SK-N-SH treated with all-trans-retinoic acid at 6 μM for 48 hours (cell line): ENCODE results near the gene DNAJC9.

Source experiments
- ATAC-seq: fragments of 200-7000 bp; cut with Tn5 transposase; 3 replicates; pipeline ENCODE4 v1.9.1; 2020; ENCODE audit warnings: mild to moderate bottlenecking, moderate library complexity
- ARNTL ChIP-seq: fragments of 450-650 bp; formaldehyde crosslinking; IDR thresholded peaks from 2 replicates; pipeline ENCODE4 v1.5.0; 2020; ENCODE audit warnings: low read depth, mild to moderate bottlenecking, moderate library complexity, borderline replicate concordance
- BACH2 ChIP-seq: fragments of 250-450 bp; sonication (Bioruptor Pico); IDR thresholded peaks from 2 replicates; pipeline ENCODE4 v1.9.0; 2021; ENCODE audit warnings: mild to moderate bottlenecking, borderline replicate concordance
- CSDC2 ChIP-seq: fragments of 250-450 bp; sonication (Bioruptor Pico); IDR thresholded peaks from 2 replicates; pipeline ENCODE4 v1.5.0; 2020; ENCODE audit warnings: mild to moderate bottlenecking, moderate library complexity
- ESRRG ChIP-seq: fragments of 250-450 bp; sonication (Bioruptor Pico); IDR thresholded peaks from 2 replicates; pipeline ENCODE4 v1.6.1; 2021; ENCODE audit warnings: mild to moderate bottlenecking
- GLIS3 ChIP-seq: fragments of 250-450 bp; sonication (Bioruptor Pico); IDR thresholded peaks from 2 replicates; pipeline ENCODE4 v1.5.0; 2020; ENCODE audit warnings: mild to moderate bottlenecking, moderate library complexity
- OSR1 ChIP-seq: fragments of 250-450 bp; sonication (Bioruptor Pico); IDR thresholded peaks from 2 replicates; pipeline ENCODE4 v1.8.0; 2022; ENCODE audit warnings: moderate library complexity, mild to moderate bottlenecking, inconsistent platforms
- PPARA ChIP-seq: fragments of 250-450 bp; sonication (Bioruptor Pico); IDR thresholded peaks from 2 replicates; pipeline ENCODE4 v1.5.0; 2020; ENCODE audit warnings: mild to moderate bottlenecking, borderline replicate concordance
- RARB ChIP-seq: fragments of 250-450 bp; sonication (Bioruptor Pico); IDR thresholded peaks from 2 replicates; pipeline ENCODE4 v1.8.0; 2021; ENCODE audit warnings: mild to moderate bottlenecking, moderate library complexity
- SNAI2 ChIP-seq: fragments of 250-450 bp; sonication (Bioruptor Pico); IDR thresholded peaks from 2 replicates; pipeline ENCODE4 v1.5.0; 2020; ENCODE audit warnings: mild to moderate bottlenecking, moderate library complexity
- TCF4 ChIP-seq: fragments of 250-450 bp; sonication (Bioruptor Pico); IDR thresholded peaks from 2 replicates; pipeline ENCODE4 v1.8.0; 2021; ENCODE audit warnings: mild to moderate bottlenecking, moderate library complexity, borderline replicate concordance
- TOX ChIP-seq: fragments of 250-450 bp; sonication (Bioruptor Pico); IDR thresholded peaks from 2 replicates; pipeline ENCODE4 v1.8.0; 2021; ENCODE audit warnings: mild to moderate bottlenecking, moderate library complexity, borderline replicate concordance
- ZC3H10 ChIP-seq: fragments of 250-450 bp; sonication (Bioruptor Pico); IDR thresholded peaks from 2 replicates; pipeline ENCODE4 v1.5.1; 2021; ENCODE audit warnings: mild to moderate bottlenecking, moderate library complexity
- ZFP3 ChIP-seq: fragments of 250-450 bp; sonication (Bioruptor Pico); IDR thresholded peaks from 2 replicates; pipeline ENCODE4 v1.5.0; 2020; ENCODE audit warnings: mild to moderate bottlenecking, moderate library complexity
- ZFP30 ChIP-seq: fragments of 450-650 bp; formaldehyde crosslinking; IDR thresholded peaks from 2 replicates; pipeline ENCODE4 v1.5.0; 2022; ENCODE audit warnings: mild to moderate bottlenecking, moderate library complexity
- ZNF565 ChIP-seq: fragments of 450-650 bp; formaldehyde crosslinking; conservative IDR thresholded peaks from 2 replicates; pipeline ENCODE4 v1.5.0; 2020; ENCODE audit warnings: low read depth, mild to moderate bottlenecking, moderate library complexity
- ZNF70 ChIP-seq: fragments of 450-650 bp; formaldehyde crosslinking; IDR thresholded peaks from 2 replicates; pipeline ENCODE4 v1.5.0; 2020; ENCODE audit warnings: mild to moderate bottlenecking, moderate library complexity
- ZNF8 ChIP-seq: fragments of 450-650 bp; formaldehyde crosslinking; IDR thresholded peaks from 2 replicates; pipeline ENCODE4 v1.5.0; 2020; ENCODE audit warnings: mild to moderate bottlenecking, moderate library complexity
- TF ChIP-seq, protein P1 (sequence below): fragments of 250-450 bp; sonication (Bioruptor Pico); IDR thresholded peaks from 2 replicates; pipeline ENCODE4 v1.5.1; 2021; ENCODE audit warnings: mild to moderate bottlenecking, moderate library complexity
- TF ChIP-seq, protein P2 (sequence below): fragments of 250-450 bp; sonication (Bioruptor Pico); IDR thresholded peaks from 2 replicates; pipeline ENCODE4 v1.5.0; 2020; ENCODE audit warnings: mild to moderate bottlenecking, moderate library complexity
- TF ChIP-seq, protein P3 (sequence below): fragments of 250-450 bp; sonication (Bioruptor Pico); IDR thresholded peaks from 2 replicates; pipeline ENCODE4 v1.5.1; 2020; ENCODE audit warnings: low read depth, mild to moderate bottlenecking, moderate library complexity

The DNAJC9 gene

DNA sequence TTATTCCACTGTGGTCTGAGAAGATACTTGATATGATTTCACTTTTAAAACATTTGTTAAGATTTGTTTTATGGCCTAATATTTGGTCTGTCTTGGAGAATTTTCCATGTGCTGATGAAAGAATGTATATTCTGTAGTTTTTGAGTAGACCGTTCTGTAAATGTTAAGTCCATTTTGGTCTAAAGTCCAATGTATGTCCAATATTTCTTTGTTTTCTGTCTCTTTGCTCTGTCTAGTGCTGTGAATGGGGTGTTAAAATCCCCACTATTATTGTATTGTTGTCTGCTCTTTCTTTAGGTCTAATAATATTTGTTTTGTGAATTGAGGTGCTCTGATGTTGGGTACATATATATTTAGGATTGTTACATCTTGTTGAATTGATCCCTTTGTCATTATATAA, 31.3 kb downstream of the DNAJC9 start:
- TF ChIP-seq RARB (CRISPR knock-in tag) (no peak), TOX (CRISPR knock-in tag) (no peak), PPARA (CRISPR knock-in tag) (no peak), ZNF70 (CRISPR knock-in tag) (no peak), TCF4 (CRISPR knock-in tag) (no peak), ZNF8 (no peak), ZFP30 (no peak), SNAI2 (no peak), OSR1 (no peak), ESRRG (CRISPR knock-in tag) (no peak), ZFP3 (CRISPR knock-in tag) (no peak)
- TF ChIP-seq, protein P1, sequence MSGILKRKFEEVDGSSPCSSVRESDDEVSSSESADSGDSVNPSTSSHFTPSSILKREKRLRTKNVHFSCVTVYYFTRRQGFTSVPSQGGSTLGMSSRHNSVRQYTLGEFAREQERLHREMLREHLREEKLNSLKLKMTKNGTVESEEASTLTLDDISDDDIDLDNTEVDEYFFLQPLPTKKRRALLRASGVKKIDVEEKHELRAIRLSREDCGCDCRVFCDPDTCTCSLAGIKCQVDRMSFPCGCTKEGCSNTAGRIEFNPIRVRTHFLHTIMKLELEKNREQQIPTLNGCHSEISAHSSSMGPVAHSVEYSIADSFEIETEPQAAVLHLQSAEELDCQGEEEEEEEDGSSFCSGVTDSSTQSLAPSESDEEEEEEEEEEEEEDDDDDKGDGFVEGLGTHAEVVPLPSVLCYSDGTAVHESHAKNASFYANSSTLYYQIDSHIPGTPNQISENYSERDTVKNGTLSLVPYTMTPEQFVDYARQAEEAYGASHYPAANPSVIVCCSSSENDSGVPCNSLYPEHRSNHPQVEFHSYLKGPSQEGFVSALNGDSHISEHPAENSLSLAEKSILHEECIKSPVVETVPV (CRISPR knock-in tag), result no peak
- ATAC-seq, result no peak

DNA sequence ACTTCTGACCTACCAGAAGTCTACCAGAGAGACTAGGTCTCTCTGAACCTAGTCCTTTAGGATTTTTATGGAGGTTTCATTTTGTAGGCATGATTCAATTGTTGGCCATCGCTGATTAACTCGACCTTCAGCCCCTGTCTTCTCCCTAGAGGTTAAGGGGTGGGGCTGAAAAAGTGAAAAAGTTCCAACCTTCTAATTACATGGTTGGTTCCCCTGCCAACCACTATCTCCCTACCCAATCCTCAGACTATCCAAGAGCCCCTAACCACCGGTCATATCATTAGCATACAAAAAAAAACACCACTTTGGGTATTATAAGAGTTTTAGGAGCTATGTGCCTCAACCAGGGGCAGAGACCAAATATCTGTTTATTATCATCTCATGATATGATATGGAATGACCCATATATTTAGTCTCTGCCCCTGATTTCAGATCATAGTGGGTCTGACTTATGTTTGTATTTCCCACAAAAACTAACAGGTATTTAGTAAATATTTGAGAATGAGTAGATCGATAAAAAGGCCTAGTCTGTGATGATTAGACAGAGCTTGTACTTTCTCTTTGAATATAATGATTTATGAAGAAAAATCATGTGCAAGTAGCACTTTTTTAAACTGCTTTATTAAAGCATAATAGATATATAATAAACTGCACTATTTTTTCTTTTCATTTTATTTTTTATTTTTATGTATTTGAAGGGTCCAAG, 35.8 kb downstream of the DNAJC9 start:
- ATAC-seq, result no peak
- TF ChIP-seq ZNF8, result no peak
- TF ChIP-seq OSR1, result no peak
- no peak for TF ChIP-seq ZNF70 (CRISPR knock-in tag)
- no peak for TF ChIP-seq TOX (CRISPR knock-in tag)
- TF ChIP-seq, all 23 proteins: peak for 0

DNA sequence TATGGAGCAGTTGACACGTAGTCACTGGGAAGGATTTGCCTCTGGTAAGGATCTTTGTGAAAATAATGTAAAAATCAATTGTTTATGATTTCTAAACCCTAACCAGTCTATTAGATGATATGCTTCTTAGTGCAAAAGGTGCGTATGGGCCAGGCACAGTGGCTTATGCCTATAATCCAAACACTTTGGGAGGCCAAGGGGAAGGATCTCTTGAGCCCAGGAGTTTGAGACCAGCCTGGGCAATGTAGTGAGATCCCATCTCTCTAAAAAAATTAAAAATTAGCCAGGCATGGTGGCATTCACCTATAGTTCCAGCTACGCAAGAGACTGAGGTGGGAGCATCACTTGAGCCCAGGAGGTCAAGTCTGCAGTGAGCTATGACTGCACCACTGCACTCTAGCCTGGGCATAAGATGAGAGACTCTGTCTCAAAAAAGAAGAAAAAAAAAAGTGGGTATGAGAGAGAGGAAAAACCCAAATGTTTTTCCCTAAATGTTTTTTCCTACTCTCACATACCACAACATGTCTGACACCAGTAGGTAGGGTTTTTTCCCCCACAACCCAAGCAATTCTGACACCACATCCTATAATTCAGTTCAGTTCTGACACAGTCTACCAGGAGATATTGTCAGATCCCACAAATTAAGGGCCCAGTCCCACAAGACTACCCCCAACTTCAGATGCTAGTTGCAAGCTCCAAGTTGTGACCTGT, 36.5 kb downstream of the DNAJC9 start:
- TF ChIP-seq TCF4 (CRISPR knock-in tag) (no peak), ESRRG (CRISPR knock-in tag) (no peak), ZFP30 (no peak), CSDC2 (no peak), BACH2 (no peak), ZFP3 (CRISPR knock-in tag) (no peak), ARNTL (CRISPR knock-in tag) (no peak), ZNF70 (CRISPR knock-in tag) (no peak)
- TF ChIP-seq, protein P1 (CRISPR knock-in tag), result no peak
- ATAC-seq, result no peak

DNA sequence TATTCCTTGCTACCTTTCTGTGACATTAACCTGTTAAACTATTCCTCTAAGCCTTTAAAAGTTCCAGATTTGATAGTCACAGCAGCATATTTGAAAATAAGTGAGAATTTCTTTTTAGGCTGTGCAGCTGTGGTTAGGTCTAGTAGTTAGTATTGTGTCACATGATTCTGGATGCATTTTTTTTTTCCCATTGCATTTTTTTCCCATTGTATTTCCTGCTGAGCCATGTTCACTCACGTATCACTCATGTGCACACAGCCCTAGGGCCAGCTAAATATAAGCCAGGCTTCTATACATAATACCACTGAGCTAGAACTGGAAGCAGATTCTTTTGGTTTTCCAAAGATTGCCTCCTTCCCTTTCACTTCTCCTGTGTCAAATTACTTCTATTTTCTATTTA, 37.4 kb downstream of the DNAJC9 start:
- ATAC-seq, result no peak
- TF ChIP-seq, protein P2, sequence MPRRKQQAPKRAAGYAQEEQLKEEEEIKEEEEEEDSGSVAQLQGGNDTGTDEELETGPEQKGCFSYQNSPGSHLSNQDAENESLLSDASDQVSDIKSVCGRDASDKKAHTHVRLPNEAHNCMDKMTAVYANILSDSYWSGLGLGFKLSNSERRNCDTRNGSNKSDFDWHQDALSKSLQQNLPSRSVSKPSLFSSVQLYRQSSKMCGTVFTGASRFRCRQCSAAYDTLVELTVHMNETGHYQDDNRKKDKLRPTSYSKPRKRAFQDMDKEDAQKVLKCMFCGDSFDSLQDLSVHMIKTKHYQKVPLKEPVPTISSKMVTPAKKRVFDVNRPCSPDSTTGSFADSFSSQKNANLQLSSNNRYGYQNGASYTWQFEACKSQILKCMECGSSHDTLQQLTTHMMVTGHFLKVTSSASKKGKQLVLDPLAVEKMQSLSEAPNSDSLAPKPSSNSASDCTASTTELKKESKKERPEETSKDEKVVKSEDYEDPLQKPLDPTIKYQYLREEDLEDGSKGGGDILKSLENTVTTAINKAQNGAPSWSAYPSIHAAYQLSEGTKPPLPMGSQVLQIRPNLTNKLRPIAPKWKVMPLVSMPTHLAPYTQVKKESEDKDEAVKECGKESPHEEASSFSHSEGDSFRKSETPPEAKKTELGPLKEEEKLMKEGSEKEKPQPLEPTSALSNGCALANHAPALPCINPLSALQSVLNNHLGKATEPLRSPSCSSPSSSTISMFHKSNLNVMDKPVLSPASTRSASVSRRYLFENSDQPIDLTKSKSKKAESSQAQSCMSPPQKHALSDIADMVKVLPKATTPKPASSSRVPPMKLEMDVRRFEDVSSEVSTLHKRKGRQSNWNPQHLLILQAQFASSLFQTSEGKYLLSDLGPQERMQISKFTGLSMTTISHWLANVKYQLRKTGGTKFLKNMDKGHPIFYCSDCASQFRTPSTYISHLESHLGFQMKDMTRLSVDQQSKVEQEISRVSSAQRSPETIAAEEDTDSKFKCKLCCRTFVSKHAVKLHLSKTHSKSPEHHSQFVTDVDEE (CRISPR knock-in tag), result no peak
- TF ChIP-seq ZFP3 (CRISPR knock-in tag) (no peak), OSR1 (no peak), GLIS3 (CRISPR knock-in tag) (no peak), RARB (CRISPR knock-in tag) (no peak), TCF4 (CRISPR knock-in tag) (no peak), ZNF70 (CRISPR knock-in tag) (no peak), ESRRG (CRISPR knock-in tag) (no peak), TOX (CRISPR knock-in tag) (no peak), BACH2 (no peak), ZNF565 (CRISPR knock-in tag) (no peak), ZFP30 (no peak), ZC3H10 (CRISPR knock-in tag) (no peak)
- TF ChIP-seq, protein P3, sequence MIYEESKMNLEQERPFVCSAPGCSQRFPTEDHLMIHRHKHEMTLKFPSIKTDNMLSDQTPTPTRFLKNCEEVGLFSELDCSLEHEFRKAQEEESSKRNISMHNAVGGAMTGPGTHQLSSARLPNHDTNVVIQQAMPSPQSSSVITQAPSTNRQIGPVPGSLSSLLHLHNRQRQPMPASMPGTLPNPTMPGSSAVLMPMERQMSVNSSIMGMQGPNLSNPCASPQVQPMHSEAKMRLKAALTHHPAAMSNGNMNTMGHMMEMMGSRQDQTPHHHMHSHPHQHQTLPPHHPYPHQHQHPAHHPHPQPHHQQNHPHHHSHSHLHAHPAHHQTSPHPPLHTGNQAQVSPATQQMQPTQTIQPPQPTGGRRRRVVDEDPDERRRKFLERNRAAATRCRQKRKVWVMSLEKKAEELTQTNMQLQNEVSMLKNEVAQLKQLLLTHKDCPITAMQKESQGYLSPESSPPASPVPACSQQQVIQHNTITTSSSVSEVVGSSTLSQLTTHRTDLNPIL, result no peak
